DOHH2 (cell line): ENCODE data around the gene WFDC10A.
"Not testable (repeated sequence)": the region's sequence is repeated elsewhere in the genome, so short reads cannot be mapped to it uniquely, and the experiment has no call there.

Experiments used
- H3F3A ChIP-seq: fragments of 200-600 bp; sonication (generic), shearing (Covaris generic); 2 replicates; pipeline ENCODE4 v1.6.0; 2016; ENCODE audit warnings: antibody characterized with exemption, mild to moderate bottlenecking; ENCODE audit not compliant: control insufficient read depth, insufficient read depth
- H3K27ac ChIP-seq: fragments of 200-600 bp; sonication (generic); 2 replicates; pipeline ENCODE4 v1.5.1; 2014; ENCODE audit warnings: low read depth, mild to moderate bottlenecking, low read length, moderate library complexity
- H3K27me3 ChIP-seq: fragments of 200-600 bp; sonication (generic); 2 replicates; pipeline ENCODE4 v1.6.1; 2014; ENCODE audit warnings: mild to moderate bottlenecking, low read length, mixed read lengths; ENCODE audit not compliant: control insufficient read depth
- H3K36me3 ChIP-seq: fragments of 200-600 bp; sonication (generic); 2 replicates; pipeline ENCODE4 v1.6.1; 2014; ENCODE audit warnings: mild to moderate bottlenecking, low read length, moderate library complexity, mixed read lengths; ENCODE audit not compliant: control insufficient read depth
- H3K4me1 ChIP-seq: fragments of 200-600 bp; sonication (generic); 2 replicates; pipeline ENCODE4 v1.6.1; 2014; ENCODE audit warnings: mild to moderate bottlenecking, low read length, mixed read lengths; ENCODE audit not compliant: control insufficient read depth
- H3K4me2 ChIP-seq: fragments of 200-600 bp; sonication (generic); 2 replicates; pipeline ENCODE4 v1.6.0; 2014; ENCODE audit warnings: mild to moderate bottlenecking, low read length, moderate library complexity
- H3K4me3 ChIP-seq: fragments of 200-600 bp; sonication (generic); 2 replicates; pipeline ENCODE4 v1.5.1; 2014; ENCODE audit warnings: mild to moderate bottlenecking, low read length, mixed read lengths
- H3K79me2 ChIP-seq: fragments of 200-600 bp; sonication (generic); 2 replicates; pipeline ENCODE4 v1.6.1; 2014; ENCODE audit warnings: mild to moderate bottlenecking, low read length, mixed read lengths; ENCODE audit not compliant: control insufficient read depth
- H3K9me2 ChIP-seq: fragments of 200-600 bp; sonication (generic); replicated peaks from 2 replicates; pipeline ENCODE4 v1.6.1; 2014; ENCODE audit warnings: mild to moderate bottlenecking, low read length, mixed read lengths; ENCODE audit not compliant: control insufficient read depth
- H3K9me3 ChIP-seq: fragments of 200-600 bp; sonication (generic); 2 replicates; pipeline ENCODE4 v1.6.1; 2014; ENCODE audit warnings: antibody characterized with exemption, low read length, mixed read lengths; ENCODE audit not compliant: control insufficient read depth, insufficient read depth
- H4K20me1 ChIP-seq: fragments of 200-600 bp; sonication (generic); 2 replicates; pipeline ENCODE4 v1.6.0; 2014; ENCODE audit warnings: low read depth, mild to moderate bottlenecking, antibody characterized with exemption, low read length, moderate library complexity; ENCODE audit not compliant: control insufficient read depth, insufficient read depth
- EZH2phosphoT487 ChIP-seq: fragments of 200-600 bp; sonication (generic); IDR thresholded peaks from 2 replicates; pipeline ENCODE4 v1.6.1; 2017; ENCODE audit warnings: borderline replicate concordance, mild to moderate bottlenecking, antibody characterized with exemption, low read length, moderate library complexity, mixed read lengths
- TF ChIP-seq, protein P1 (sequence below): fragments of 200-600 bp; sonication (generic); IDR thresholded peaks from one replicate; pipeline ENCODE4 v1.5.1; 2014; ENCODE audit warnings: antibody characterized with exemption, mild to moderate bottlenecking, low read depth, low read length; ENCODE audit not compliant: poor library complexity, severe bottlenecking

Gene WFDC10A

DNA sequence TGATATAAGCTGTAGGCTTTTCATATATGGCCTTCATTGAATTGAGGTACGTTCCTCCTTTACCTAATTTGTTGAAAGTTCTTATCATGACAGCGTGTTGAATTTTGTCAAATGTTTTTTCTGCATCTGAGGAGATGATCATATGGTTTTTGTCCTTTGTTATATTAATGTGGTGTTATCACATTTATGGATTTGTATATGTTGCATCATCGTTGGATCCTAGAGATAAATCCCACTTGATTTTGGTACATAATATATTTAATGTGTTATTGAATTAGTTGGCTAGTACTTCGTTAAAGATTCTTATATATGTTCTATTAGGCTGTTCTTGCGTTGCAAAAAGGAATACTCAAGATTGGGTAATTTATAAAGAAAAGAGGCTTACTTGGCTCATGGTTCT lies 10.1 kb downstream of the WFDC10A start:
- H3K4me1 ChIP-seq: no peaks in the 10 kb centered on the region
- H3F3A ChIP-seq: no peaks in the 10 kb centered on the region
- no peaks in the 10 kb centered on the region for H3K9me3 ChIP-seq
- no peaks in the 10 kb centered on the region for H3K36me3 ChIP-seq
- H4K20me1 ChIP-seq: no peaks in the 10 kb centered on the region
- H3K79me2 ChIP-seq: no peaks in the 10 kb centered on the region
- no peak overlapping the region for H3K4me2 ChIP-seq
- no peaks in the 10 kb centered on the region for H3K27me3 ChIP-seq
- H3K4me3 ChIP-seq: no peak overlapping the region
- no peak for TF ChIP-seq EZH2phosphoT487
- TF ChIP-seq, protein P1, sequence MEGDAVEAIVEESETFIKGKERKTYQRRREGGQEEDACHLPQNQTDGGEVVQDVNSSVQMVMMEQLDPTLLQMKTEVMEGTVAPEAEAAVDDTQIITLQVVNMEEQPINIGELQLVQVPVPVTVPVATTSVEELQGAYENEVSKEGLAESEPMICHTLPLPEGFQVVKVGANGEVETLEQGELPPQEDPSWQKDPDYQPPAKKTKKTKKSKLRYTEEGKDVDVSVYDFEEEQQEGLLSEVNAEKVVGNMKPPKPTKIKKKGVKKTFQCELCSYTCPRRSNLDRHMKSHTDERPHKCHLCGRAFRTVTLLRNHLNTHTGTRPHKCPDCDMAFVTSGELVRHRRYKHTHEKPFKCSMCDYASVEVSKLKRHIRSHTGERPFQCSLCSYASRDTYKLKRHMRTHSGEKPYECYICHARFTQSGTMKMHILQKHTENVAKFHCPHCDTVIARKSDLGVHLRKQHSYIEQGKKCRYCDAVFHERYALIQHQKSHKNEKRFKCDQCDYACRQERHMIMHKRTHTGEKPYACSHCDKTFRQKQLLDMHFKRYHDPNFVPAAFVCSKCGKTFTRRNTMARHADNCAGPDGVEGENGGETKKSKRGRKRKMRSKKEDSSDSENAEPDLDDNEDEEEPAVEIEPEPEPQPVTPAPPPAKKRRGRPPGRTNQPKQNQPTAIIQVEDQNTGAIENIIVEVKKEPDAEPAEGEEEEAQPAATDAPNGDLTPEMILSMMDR: no peak
- H3K27ac ChIP-seq: no peak overlapping the region
- H3K9me2 ChIP-seq: no peaks in the 10 kb centered on the region

DNA sequence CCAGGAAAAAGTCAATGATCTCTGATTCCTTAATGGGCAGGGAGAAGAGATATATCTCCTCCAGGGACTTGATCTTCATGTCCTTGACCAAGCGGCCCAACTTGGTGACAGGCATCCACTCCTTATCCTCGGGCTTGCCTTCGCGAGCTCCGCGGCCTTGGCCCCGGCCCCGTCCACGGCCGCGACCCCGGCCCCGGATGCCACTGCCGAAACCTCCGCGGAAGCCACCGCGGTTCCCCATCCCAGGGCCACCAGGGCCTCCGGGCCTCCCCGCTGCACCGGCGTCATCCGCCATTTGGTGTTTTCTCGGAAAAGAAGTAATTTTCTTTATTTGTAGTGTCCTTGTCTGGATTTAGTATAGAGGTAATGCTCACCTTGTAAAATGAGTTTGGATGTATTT lies 11.5 kb downstream of the WFDC10A start:
- not testable (repeated sequence) for H3K79me2 ChIP-seq, H3K27me3 ChIP-seq, H3K9me3 ChIP-seq, H3F3A ChIP-seq, H3K27ac ChIP-seq, H3K9me2 ChIP-seq, H3K4me3 ChIP-seq, H3K4me2 ChIP-seq, H4K20me1 ChIP-seq, H3K36me3 ChIP-seq, H3K4me1 ChIP-seq

DNA sequence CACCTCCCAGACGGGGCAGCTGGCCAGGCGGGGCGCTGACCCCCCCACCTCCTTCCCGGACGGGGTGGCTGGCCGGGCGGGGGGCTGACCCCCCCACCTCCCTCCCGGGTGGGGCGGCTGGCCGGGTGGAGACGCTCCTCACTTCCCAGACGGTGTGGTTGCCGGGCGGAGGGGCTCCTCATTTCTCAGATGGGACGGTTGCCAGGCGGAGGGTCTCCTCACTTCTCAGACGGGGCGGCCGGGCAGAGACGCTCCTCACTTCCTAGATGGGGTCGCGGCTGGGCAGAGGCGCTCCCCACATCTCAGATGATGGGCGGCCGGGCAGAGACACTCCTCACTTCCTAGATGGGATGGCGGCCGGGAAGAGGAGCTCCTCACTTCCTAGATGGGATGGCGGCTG lies 16.3 kb downstream of the WFDC10A start:
- H4K20me1 ChIP-seq, H3K4me3 ChIP-seq, H3K27me3 ChIP-seq, H3K79me2 ChIP-seq, H3K27ac ChIP-seq, H3K9me3 ChIP-seq, H3K4me1 ChIP-seq, H3F3A ChIP-seq, H3K4me2 ChIP-seq, H3K36me3 ChIP-seq, H3K9me2 ChIP-seq: not testable (repeated sequence)

DNA sequence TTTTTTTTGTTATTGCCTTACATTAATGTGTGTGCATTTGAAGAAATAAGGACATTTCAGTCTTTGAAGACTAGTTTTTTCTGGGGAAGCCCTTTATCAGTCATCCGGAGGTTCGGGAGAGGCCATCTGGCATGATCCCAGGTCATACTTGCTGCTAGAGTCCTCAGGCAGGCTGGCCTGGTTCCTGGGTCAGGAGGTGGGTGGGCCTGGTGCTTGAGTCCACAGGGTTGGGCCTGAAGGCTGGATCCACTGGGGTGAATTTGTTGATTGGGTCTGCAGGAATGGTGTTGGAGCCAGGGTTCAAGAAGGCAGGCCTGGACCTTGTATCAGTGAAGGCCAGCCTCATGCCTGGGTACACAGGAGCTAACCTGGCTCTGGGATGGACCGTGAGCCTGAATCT lies 17.3 kb downstream of the WFDC10A start:
- Histone ChIP-seq H3K79me2 (no peaks in the 10 kb centered on the region), H3K4me2 (no peak overlapping the region), H3K4me1 (no peaks in the 10 kb centered on the region), H3K9me2 (no peaks in the 10 kb centered on the region), H3K27ac (no peak overlapping the region), H3K27me3 (no peaks in the 10 kb centered on the region), H3K4me3 (no peak overlapping the region), H3K36me3 (no peaks in the 10 kb centered on the region), H4K20me1 (no peaks in the 10 kb centered on the region), H3K9me3 (no peaks in the 10 kb centered on the region), H3F3A (no peaks in the 10 kb centered on the region)
- TF ChIP-seq EZH2phosphoT487: no peak
- TF ChIP-seq, protein P1: no peak
